ENCODE results near the gene LMO7.

LMO7 gene

DNA sequence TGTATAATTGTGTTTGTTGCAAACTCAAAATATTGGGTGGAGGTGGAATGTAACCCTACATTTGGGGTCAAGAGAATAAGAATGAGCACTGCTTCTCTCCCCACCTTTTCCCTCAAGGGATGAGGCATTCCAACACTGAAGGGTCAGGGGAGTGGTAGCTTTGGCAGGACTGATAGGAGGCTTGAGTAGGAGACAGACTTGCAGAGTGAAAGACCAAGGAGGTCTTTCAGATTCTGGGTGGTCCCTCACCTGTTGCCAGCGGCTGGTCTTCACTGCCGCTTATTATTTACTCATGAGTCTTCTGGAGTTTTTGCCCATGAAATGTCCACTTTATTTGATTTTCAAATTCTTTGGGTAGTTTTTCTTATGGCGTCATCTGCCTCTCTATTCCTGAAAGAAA, 118.8 kb downstream of the LMO7 start:
- H3K4me3 Mint-ChIP-seq, result no peak overlapping the region
- H3K9me3 Mint-ChIP-seq, result peaks cover 29% of the 10 kb centered on the region
- H3K27me3 Mint-ChIP-seq (ENCODE audit: low read depth), result no peaks in the 10 kb centered on the region
- peaks cover 14% of the 10 kb centered on the region for H3K4me1 Mint-ChIP-seq (ENCODE audit: low read depth)
- H3K36me3 Mint-ChIP-seq (ENCODE audit: low read depth), result peaks cover 11% of the 10 kb centered on the region
- H3K27ac Mint-ChIP-seq, result no peak overlapping the region

DNA sequence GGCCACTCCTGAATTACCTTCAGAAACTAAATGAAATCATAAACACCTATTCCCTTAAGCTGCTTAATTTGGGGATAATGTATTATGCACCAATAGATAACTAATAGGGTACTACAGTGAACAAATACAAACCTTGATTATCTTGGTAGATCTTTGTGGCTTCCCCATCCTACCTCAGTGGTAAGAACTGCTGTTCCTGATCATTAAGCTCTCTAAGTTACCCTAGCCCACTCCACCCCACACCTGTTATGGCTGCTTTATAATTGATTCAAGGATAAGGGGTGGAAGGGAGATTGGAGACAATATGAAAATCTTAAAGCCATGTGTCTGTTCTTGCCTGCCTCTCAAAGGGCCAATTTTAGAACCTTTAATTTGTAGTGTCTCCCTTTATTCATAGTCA, 121.2 kb downstream of the LMO7 start:
- Mint-ChIP-seq H3K4me3 (no peak overlapping the region), H3K4me1 (ENCODE audit: low read depth) (peaks cover 25% of the 10 kb centered on the region), H3K27ac (no peak overlapping the region)

DNA sequence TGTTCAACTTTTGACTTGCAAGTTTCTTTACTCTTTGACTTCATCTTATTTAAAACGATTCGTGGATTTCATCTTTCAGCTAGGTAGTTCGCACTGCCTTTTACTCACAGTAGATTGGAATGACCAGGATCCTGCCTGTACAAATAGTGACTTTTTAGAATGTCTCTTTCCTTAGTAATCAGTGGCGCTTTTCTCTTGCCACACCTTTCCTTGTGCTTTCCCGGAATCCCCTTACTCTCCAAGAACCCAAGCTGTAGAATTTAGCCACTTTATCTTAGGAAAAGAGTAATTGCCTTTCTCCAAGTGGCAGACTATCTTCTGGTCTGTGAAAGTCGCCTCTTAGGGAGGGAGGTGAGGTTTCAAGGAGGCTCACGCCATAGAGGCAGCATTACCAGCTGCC, 123.4 kb downstream of the LMO7 start:
- Mint-ChIP-seq H3K27ac (no peak overlapping the region), H3K9me3 (peaks cover 11% of the 10 kb centered on the region), H3K4me3 (no peak overlapping the region), H3K4me1 (ENCODE audit: low read depth) (peaks cover 33% of the 10 kb centered on the region), H3K36me3 (ENCODE audit: low read depth) (peaks cover 8% of the 10 kb centered on the region), H3K27me3 (ENCODE audit: low read depth) (no peaks in the 10 kb centered on the region)

More for the DNA sequence above, 121.2 kb downstream of the LMO7 start:
- H3K27me3 Mint-ChIP-seq (ENCODE audit: low read depth), result no peaks in the 10 kb centered on the region
- peaks cover 11% of the 10 kb centered on the region for H3K36me3 Mint-ChIP-seq (ENCODE audit: low read depth)
- H3K9me3 Mint-ChIP-seq, result peaks cover 29% of the 10 kb centered on the region

DNA sequence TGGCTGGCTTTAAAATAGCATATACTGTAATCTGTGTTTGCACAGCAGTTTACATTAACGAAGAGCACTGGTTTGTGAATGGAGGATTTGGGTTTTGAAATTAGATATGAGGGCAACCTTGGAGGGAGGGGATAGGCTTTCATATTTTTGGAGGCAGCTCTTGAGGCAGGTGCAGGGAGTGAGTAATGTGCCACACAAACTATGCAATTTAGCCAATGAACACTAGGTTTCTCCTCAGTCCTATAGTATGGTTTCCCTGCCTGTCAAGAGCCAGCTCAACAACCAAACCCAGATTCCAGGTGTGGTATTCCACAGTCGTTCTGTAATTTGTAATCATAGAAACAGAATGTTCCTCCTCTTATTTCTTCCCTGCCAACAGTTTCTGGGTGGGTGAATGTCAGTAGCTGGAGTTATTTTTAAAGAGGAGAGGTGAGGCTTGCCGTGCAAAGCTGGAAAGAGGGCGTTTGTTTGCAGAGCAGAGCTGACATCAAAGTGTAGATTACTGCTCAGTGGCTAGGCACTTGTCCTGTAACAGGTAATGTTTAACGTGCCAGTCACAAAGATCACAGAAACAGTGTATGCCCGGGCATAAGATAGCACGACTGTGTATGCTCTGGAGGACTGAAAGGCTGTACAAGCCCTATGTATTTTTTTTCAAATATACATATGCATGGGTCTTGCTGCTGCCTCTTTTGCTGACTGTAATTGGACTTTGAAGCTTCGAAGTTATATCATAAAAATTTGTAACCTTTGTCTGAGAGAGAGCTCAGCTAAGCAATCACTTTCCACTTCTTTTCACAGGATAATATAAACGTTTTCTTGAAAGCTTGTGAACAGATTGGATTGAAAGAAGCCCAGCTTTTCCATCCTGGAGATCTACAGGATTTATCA, 124.2 kb downstream of the LMO7 start:
- H3K27ac Mint-ChIP-seq, result peak overlapping the region; percentile 77
- no peaks in the 10 kb centered on the region for H3K27me3 Mint-ChIP-seq (ENCODE audit: low read depth)
- peak overlapping the region; percentile 76 for H3K4me3 Mint-ChIP-seq
- H3K36me3 Mint-ChIP-seq (ENCODE audit: low read depth), result peaks cover 8% of the 10 kb centered on the region
- peaks cover 35% of the 10 kb centered on the region for H3K4me1 Mint-ChIP-seq (ENCODE audit: low read depth)
- H3K9me3 Mint-ChIP-seq, result peaks cover 5% of the 10 kb centered on the region

DNA sequence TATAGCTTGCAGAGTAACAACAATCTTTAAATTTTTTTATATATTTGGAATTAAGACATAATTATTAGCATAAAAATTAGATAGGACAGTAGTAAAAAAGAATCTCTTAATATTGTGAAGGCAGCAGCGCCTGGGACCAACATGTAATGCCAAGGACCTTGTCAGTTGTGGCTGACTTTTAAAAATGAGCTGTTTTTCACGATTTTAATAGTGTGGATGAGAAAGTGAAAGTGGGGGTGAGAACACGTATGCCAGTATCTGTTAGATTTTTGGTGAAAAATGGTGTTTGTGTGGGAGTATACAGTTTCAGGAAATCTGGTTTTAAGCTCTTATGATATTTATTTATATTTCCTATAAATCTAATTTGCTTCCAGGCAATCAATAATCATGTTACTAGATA, 125.2 kb downstream of the LMO7 start:
- Mint-ChIP-seq H3K9me3 (peaks cover 4% of the 10 kb centered on the region), H3K27me3 (ENCODE audit: low read depth) (no peaks in the 10 kb centered on the region), H3K4me1 (ENCODE audit: low read depth) (peaks cover 35% of the 10 kb centered on the region), H3K36me3 (ENCODE audit: low read depth) (peaks cover 4% of the 10 kb centered on the region), H3K27ac (peak overlapping the region; percentile 72), H3K4me3 (peak overlapping the region; percentile 76)

DNA sequence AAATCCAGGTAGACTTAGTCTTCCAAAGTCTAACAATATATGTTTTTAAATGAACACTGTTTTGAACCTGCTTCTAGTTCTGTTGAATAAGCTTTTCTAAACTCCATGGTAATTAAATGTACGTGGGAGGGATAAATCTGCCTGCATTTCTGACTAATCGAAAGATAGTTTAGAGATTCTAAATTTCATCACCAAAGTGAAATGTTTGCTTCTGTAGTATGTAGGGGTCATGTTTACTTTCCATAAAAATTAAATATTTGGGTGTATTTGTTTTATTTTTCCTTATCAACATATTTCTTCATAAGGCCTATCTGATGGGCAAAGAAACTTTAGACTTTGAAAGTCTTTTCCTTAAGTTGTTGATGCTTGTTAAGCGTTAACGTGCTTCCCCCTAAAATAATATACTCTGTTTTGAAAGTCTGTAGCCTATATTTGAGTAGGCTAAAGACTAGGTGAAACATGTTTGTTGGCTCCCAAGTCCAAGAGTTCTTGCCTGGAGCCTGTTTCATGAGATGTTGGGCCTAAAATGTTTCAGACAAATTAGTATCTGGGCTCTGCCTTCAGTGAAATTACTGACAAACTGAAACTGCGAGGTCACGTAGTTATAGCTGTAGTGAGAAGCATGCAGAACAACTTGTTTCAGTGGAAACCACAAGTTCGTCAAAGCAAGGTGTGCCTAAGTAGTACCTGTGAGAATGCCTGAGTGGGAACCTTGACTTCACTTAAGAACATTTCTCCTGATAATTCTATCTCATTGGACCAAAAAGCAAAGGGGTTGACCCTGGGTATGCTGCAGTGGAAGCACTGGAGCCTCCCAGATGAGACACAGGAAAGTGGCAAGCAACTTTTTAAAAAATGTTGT, 126.2 kb downstream of the LMO7 start:
- peak overlapping the region; percentile 89 for H3K27ac Mint-ChIP-seq
- H3K4me3 Mint-ChIP-seq, result peak overlapping the region; percentile 76
- H3K36me3 Mint-ChIP-seq (ENCODE audit: low read depth), result peaks cover 7% of the 10 kb centered on the region
- peaks cover 37% of the 10 kb centered on the region for H3K4me1 Mint-ChIP-seq (ENCODE audit: low read depth)
- no peaks in the 10 kb centered on the region for H3K27me3 Mint-ChIP-seq (ENCODE audit: low read depth)
- no peaks in the 10 kb centered on the region for H3K9me3 Mint-ChIP-seq

DNA sequence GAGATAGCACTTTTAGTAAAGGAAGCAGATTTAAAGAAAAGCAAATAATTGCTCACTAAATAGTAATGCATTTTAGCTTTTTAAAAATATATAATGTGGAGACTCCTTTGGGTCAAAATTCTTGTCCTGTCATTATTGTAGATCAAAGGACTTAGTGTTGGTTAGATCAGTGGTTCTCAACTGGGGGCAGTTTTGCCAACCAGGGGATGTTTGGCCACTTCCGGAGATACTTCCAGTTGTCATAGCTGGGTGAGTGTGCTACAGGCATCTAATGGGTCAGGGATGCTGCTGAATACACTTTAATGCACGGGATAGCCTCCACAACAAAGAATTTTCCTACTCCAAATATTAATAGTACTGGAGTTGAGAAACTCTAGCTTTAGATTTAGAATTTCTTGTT, 126.8 kb downstream of the LMO7 start:
- H3K4me3 Mint-ChIP-seq, result peak overlapping the region; percentile 76
- no peaks in the 10 kb centered on the region for H3K27me3 Mint-ChIP-seq (ENCODE audit: low read depth)
- peak overlapping the region; percentile 89 for H3K27ac Mint-ChIP-seq
- H3K4me1 Mint-ChIP-seq (ENCODE audit: low read depth), result peaks cover 33% of the 10 kb centered on the region
- peaks cover 7% of the 10 kb centered on the region for H3K36me3 Mint-ChIP-seq (ENCODE audit: low read depth)
- H3K9me3 Mint-ChIP-seq, result no peaks in the 10 kb centered on the region

DNA sequence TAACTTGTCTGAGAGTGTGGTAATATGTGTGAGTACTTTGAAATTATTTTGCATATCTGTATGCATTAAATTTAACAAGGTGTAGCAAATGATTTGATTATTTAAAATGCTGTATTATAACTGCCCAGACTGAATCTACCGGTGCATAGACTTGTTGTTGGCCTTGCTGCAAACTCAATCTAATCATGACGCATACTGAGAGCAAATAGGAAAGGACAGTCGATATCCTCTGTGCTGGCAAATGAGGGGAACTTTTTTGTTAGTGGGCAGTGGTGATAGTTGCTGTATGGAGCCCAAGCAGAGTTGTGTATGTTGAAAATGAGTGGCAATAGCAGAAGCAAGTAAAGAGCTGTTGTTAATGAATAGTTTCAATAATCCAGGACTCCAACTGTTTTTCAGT, 127.4 kb downstream of the LMO7 start:
- no peak overlapping the region for H3K27ac Mint-ChIP-seq
- H3K27me3 Mint-ChIP-seq (ENCODE audit: low read depth), result no peaks in the 10 kb centered on the region
- no peaks in the 10 kb centered on the region for H3K9me3 Mint-ChIP-seq
- H3K36me3 Mint-ChIP-seq (ENCODE audit: low read depth), result peaks cover 7% of the 10 kb centered on the region
- H3K4me3 Mint-ChIP-seq, result no peak overlapping the region
- peaks cover 33% of the 10 kb centered on the region for H3K4me1 Mint-ChIP-seq (ENCODE audit: low read depth)

DNA sequence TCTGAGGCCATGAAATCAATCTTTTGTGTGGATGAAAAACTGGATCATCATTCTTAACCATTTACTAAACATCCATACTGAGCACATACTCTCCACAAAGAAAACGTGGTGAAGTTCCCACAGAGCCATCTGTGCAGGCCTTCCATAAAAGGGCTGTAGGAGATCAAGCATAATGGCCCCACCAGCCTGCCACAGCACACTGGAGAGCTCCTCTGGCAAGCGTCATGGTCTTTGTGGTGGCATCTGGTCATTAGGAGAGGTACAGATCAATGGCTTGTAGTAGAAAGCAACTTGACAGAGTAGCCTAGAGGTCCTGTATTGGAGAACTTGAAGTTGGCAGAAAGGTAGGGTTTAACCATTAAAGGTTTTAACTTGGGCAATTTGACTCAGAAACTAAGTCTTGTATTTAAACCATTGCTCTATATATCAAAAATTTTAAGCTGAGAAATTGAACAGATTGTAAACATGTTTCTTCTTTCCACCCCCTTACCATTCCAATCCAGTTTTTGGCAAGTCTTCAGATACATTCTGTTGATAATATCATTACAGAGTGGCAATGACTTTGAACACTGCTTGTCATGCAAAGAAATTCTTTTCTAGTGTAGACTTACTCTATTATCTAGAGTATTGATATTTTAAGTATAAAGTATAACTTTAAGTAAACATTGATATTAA, 128.3 kb downstream of the LMO7 start:
- Mint-ChIP-seq H3K27me3 (ENCODE audit: low read depth) (no peaks in the 10 kb centered on the region), H3K36me3 (ENCODE audit: low read depth) (peaks cover 6% of the 10 kb centered on the region), H3K9me3 (no peaks in the 10 kb centered on the region), H3K4me3 (no peak overlapping the region), H3K4me1 (ENCODE audit: low read depth) (peaks cover 33% of the 10 kb centered on the region), H3K27ac (no peak overlapping the region)

DNA sequence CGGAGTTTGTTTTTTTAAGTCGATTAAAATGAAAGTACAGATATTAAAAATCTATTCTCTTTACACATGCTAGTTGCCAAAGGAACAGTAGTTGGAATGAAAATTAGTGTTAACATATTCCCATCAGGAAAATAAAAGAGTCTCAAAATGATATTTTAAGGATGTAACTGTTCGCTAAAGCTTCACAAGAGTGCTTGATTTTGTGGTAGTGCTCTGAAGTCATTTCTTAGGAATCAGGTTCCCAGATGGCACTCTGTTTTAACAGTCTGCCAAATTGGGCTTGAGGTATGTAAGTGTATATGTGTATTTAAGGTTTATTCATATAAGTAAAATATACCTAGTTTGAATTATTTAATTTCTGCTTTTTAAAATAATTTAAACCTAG, 128.8 kb downstream of the LMO7 start:
- Mint-ChIP-seq H3K27ac (no peak overlapping the region), H3K9me3 (no peaks in the 10 kb centered on the region), H3K36me3 (ENCODE audit: low read depth) (peaks cover 6% of the 10 kb centered on the region), H3K27me3 (ENCODE audit: low read depth) (no peaks in the 10 kb centered on the region), H3K4me1 (ENCODE audit: low read depth) (peaks cover 33% of the 10 kb centered on the region), H3K4me3 (no peak overlapping the region)

DNA sequence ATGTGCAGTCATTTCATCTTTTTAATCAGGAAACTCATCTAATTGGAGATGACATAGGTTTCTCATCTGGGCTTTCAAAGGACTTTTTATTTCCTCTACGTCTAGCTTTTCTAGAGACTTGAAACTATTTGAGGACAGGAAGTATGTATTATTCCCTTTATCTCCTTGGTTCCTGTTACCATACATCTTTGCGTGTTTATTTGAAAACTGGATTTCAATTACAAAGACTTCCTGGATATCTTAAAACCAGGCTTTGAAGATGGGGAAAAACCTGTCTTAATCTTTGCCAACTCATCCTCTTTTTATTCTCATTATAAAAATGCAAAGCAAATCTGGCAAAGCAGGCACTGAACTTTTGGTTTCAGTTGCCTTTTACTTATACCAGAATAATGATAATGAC, 130.5 kb downstream of the LMO7 start:
- no peaks in the 10 kb centered on the region for H3K27me3 Mint-ChIP-seq (ENCODE audit: low read depth)
- H3K36me3 Mint-ChIP-seq (ENCODE audit: low read depth), result peaks cover 6% of the 10 kb centered on the region
- H3K4me3 Mint-ChIP-seq, result no peak overlapping the region
- H3K27ac Mint-ChIP-seq, result no peak overlapping the region
- H3K4me1 Mint-ChIP-seq (ENCODE audit: low read depth), result peaks cover 27% of the 10 kb centered on the region
- H3K9me3 Mint-ChIP-seq, result no peaks in the 10 kb centered on the region

DNA sequence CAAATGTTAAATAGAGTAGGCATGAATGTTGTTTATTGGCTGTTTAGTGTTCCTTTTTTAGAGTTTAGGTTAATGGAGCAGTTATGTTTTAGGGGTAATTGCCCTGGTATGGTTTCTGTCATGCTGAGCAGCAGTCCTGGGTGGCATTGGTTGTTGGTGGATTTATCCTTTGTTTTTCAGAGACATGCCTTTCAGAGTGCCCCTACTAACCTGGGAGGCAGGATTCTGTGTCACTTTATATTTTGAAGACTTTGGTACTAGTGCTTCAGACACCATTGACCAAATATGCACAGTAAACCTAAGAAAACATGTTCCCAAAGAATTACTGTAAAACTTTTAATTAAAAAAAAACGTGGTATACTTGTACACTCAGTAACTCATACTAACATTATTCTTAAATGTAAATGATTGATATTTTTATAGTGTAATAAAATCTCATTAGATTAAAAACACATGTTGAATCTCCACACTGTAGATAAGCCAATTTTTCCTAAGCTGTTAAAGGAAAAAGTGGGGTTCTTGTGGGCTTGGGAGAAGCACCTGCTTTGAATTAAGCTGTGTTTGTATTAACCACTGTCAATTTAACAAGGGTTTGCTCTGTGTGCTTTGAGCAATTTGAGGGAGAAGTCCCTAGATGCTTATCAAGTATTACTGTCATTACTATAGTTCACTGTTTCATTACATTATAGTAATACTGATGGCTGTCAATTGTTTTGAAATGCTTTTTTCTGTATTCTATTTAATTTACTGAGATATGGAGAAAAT, 133.2 kb downstream of the LMO7 start:
- Mint-ChIP-seq H3K27ac (no peak overlapping the region), H3K27me3 (ENCODE audit: low read depth) (no peaks in the 10 kb centered on the region), H3K4me1 (ENCODE audit: low read depth) (peaks cover 13% of the 10 kb centered on the region), H3K4me3 (no peak overlapping the region), H3K36me3 (ENCODE audit: low read depth) (peaks cover 7% of the 10 kb centered on the region), H3K9me3 (peaks cover 4% of the 10 kb centered on the region)

DNA sequence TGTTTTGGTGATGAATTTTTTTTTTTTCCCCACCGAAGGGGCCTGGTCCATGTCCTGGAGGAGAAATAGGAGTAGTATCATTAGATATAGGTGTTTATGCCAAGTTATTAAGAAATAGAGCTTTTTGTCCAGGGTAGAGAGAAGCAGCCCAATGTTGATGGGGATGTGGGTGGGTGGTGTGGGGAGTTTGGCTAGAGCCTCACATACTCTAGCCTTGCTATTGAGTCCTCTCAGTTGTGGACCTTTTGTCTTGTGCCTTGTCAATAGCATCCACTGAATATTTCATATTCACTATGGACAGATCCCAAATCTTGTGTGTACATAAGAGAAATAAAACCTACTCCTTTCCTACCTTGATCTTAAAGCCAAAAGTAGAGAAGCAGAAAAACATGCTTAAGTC, 134.0 kb downstream of the LMO7 start:
- Mint-ChIP-seq H3K36me3 (ENCODE audit: low read depth) (peaks cover 7% of the 10 kb centered on the region), H3K27me3 (ENCODE audit: low read depth) (no peaks in the 10 kb centered on the region), H3K9me3 (peaks cover 4% of the 10 kb centered on the region), H3K27ac (no peak overlapping the region), H3K4me3 (no peak overlapping the region), H3K4me1 (ENCODE audit: low read depth) (peaks cover 13% of the 10 kb centered on the region)

DNA sequence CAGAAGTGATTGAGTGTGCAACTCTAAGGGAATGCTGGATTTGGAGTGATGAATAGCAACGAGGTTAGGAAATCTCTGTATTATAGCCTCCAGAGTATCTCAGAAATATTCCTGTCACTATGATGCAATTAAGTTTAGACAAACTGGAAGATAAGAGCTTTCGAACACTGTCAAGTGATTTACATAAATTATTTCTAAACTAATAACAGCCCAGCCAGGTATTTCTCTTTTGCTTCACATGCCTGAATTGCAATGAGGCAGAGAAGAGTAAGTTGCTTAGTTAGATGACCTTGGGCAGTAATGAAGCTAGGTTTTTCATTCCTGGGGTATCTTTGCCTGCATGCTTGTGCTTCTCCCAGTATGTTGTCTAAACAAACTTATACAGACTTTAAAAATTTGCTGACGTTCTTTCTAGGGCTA, 134.5 kb downstream of the LMO7 start:
- Mint-ChIP-seq H3K27ac (no peak overlapping the region), H3K4me1 (ENCODE audit: low read depth) (peaks cover 9% of the 10 kb centered on the region), H3K27me3 (ENCODE audit: low read depth) (no peaks in the 10 kb centered on the region), H3K36me3 (ENCODE audit: low read depth) (peaks cover 7% of the 10 kb centered on the region), H3K4me3 (no peak overlapping the region), H3K9me3 (peaks cover 4% of the 10 kb centered on the region)

All from T-helper 1 cell treated with Interleukin-12 subunit alpha and Interleukin-12 subunit beta and Interleukin-4 antibody, amounts not matched to agents 30 μg/mL and 1 μg/mL, for 36 hours (primary cell).